SK-N-MC (cell line): ENCODE results near the gene ADCY5.

Experiments
- EZH2 ChIP-seq: fragments of 200-600 bp; sonication (generic); IDR thresholded peaks from one replicate; pipeline ENCODE4 v1.6.1; 2017; ENCODE audit warnings: antibody characterized with exemption
- POLR2AphosphoS5 ChIP-seq: IDR thresholded peaks from 2 replicates; pipeline ENCODE4 v1.6.1; 2012; ENCODE audit warnings: mild to moderate bottlenecking, low read depth, low read length, borderline replicate concordance

DNA sequence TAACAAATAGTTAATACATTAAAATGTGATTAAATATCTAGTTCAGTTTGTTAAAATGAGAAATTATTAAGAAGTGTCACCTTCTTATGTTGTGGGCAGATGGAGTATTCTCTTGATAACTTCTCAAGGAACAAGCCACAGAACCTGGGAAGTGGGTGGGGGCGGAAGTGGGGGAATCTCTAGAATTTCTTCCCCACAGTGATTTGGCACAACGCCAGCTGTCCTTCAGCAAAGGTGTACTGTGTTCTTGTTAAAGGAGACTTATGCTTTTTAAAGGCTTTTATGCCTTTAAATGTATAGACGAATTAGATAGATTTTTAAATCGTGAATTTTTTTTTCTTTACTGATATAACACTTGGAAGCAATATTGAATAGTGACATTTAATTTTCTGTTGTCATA lies 204.8 kb downstream of the ADCY5 start:
- TF ChIP-seq POLR2AphosphoS5 (peak; percentile 28; the same call in 1 of the 2 replicates), EZH2 (no peak)
